AG09319 (cell line): ENCODE measurements around the gene CTSF.

ENCODE experiments used
- DNase-seq: peaks from one replicate; pipeline ENCODE4 v3.0.0-alpha.2; 2010; ENCODE audit warnings: low read depth; ENCODE audit errors: extremely low read depth
- CTCF ChIP-seq: IDR thresholded peaks from 2 replicates; pipeline ENCODE4 v1.5.1; 2011; ENCODE audit warnings: low read depth, mild to moderate bottlenecking, inconsistent platforms, low read length, moderate library complexity

CTSF gene

GRCh38 chr11:66562275-66562674 lies 6.1 kb downstream of the CTSF start:
- TF ChIP-seq CTCF: no peak
- no peak for DNase-seq

- DNase-seq: no peak
- no peak for TF ChIP-seq CTCF
These were observed 6.5 kb downstream of the CTSF start for GRCh38 chr11:66561975-66562248.

- no peak for DNase-seq
- no peak for TF ChIP-seq CTCF
These were observed 7.0 kb downstream of the CTSF start for GRCh38 chr11:66561178-66561974.

GRCh38 chr11:66559866-66560676 lies 8.3 kb downstream of the CTSF start:
- no peak for TF ChIP-seq CTCF
- DNase-seq: no peak

- TF ChIP-seq CTCF: no peak
- DNase-seq: no peak
These were observed 9.1 kb downstream of the CTSF start for GRCh38 chr11:66559142-66559865.

GRCh38 chr11:66557733-66558326 lies 10.6 kb downstream of the CTSF start:
- DNase-seq: no peak
- no peak for TF ChIP-seq CTCF
